ENCODE results near the gene FAM168A. TPM values are rescaled to one million over a fixed set of nuclear protein-coding genes. Genes with fewer than 3 reads are reported as not detected.

FAM168A gene
- total and polyA plus RNA-seq, 9 of the 15 experiments (the other 6 are each of a cell fraction or from before 2014, with no cell fraction given): 0.44 to 7.2 (median 2.9) TPM

DNA sequence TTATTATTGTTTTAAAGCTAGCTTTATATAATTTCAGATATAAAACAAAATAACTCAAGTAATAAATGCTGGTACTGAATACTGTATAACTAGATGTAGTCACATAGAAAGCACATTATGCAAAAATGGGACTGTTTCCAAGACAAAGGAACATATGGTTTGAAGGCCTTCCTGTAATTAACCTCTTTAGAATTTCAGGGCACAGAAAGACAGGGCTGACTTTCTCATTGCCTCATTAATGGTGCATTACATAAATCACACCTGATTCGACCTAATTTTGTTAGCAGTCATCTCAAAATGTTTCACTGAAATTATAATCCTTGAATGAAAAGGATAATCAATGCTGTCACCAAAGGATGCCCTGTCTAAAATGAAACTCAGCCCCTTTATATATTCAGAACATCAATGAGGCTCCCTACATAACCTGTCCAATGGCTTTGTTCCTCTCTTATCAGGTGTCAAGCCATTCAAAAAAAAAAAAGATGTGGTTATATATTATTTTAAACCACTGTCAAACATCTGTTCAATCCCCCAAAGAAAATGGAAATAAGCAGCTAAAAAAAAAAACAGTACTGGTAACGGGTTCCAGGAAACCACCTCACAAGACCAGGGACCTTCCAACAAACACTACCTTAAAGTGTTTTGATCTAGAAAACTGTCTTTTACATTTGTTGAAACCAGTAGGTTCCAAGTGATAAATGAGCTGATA lies 77.4 kb downstream of the FAM168A start:
- in situ Hi-C loops (cut with MboI): loop anchor here (10.0 kb wide), 1 partner anchor 584 kb away; no protein-coding TSS in a partner anchor
- no peaks in the 10 kb centered on the region; a peak in 2 of 5 replicates for H3K27me3 ChIP-seq (ENCODE audit: control insufficient read depth in 2 of 2, insufficient read depth in 2 of 2, low read length in 2 of 2)
- no peak overlapping the region for H3K9ac ChIP-seq (ENCODE audit: insufficient read depth in 1 of 2, low read depth in 2 of 2, low read length in 2 of 2)
- TF ChIP-seq, protein P1, sequence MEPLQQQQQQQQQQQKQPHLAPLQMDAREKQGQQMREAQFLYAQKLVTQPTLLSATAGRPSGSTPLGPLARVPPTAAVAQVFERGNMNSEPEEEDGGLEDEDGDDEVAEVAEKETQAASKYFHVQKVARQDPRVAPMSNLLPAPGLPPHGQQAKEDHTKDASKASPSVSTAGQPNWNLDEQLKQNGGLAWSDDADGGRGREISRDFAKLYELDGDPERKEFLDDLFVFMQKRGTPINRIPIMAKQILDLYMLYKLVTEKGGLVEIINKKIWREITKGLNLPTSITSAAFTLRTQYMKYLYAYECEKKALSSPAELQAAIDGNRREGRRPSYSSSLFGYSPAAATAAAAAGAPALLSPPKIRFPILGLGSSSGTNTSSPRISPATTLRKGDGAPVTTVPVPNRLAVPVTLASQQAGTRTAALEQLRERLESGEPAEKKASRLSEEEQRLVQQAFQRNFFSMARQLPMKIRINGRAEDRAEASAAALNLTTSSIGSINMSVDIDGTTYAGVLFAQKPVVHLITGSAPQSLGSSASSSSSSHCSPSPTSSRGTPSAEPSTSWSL (CRISPR knock-in tag; IDR thresholded peaks at IDR 0.05; ENCODE audit: borderline replicate concordance): no peak
- TF ChIP-seq NEUROD1 (IDR thresholded peaks at IDR 0.05; ENCODE audit: borderline replicate concordance, low read depth, low read length, partially characterized antibody) (no peak), FOXA1 (IDR thresholded peaks at IDR 0.05; ENCODE audit: borderline replicate concordance) (no peak), COPS2 (conservative IDR thresholded peaks at IDR 0.05) (no peak), PCBP1 (IDR thresholded peaks at IDR 0.05; ENCODE audit: low read depth, low read length, poor library complexity, severe bottlenecking) (no peak), ASH1L (IDR thresholded peaks at IDR 0.05; ENCODE audit: borderline replicate concordance, low read depth, partially characterized antibody) (no peak), CCAR2 (IDR thresholded peaks at IDR 0.05; ENCODE audit: low read depth, low read length) (no peak), TFE3 (CRISPR knock-in tag; IDR thresholded peaks at IDR 0.05) (no peak), ILF3 (IDR thresholded peaks at IDR 0.05; ENCODE audit: borderline replicate concordance) (no peak), NR3C1 (CRISPR knock-in tag; IDR thresholded peaks at IDR 0.05) (no peak), CREB3 (tag; conservative IDR thresholded peaks at IDR 0.05; ENCODE audit: low read depth) (no peak), POLR2AphosphoS5 (IDR thresholded peaks at IDR 0.05; ENCODE audit: control insufficient read depth, insufficient read depth, low read depth, low read length) (no peak)
- FAIRE-seq (no peak), ATAC-seq (no peak), DNase-seq (ENCODE audit: extremely low read depth in 1 of 4, low spot score in 3 of 4) (no peak)
- no peaks in the 10 kb centered on the region for H3K79me2 ChIP-seq (ENCODE audit: control insufficient read depth, insufficient read depth, low read length)
- no peaks in the 10 kb centered on the region for H3K9me1 ChIP-seq (ENCODE audit: control insufficient read depth, insufficient read depth, low read length)
- intact Hi-C loops (cut with micrococcal nuclease): no loop called here
- no peaks in the 10 kb centered on the region for H3K9me3 ChIP-seq (replicated peaks; ENCODE audit: control insufficient read depth, insufficient read depth, low read depth, low read length)
- H3K27ac ChIP-seq (ENCODE audit: extremely low read depth, low read depth, low read length): no peak overlapping the region
- no TSS peak for BruUV-seq (replicated peaks)
- H3K4me2 ChIP-seq (ENCODE audit: insufficient read depth, low read length): no peak overlapping the region
- POLR2A ChIA-PET: no interaction called here
- CTCF ChIA-PET (ENCODE audit: low intra/inter-chr PET ratio): no interaction called here
- H3K4me3 ChIP-seq: no peak overlapping the region
- H3K4me1 ChIP-seq (replicated peaks in 1 of 2; ENCODE audit: control insufficient read depth in 2 of 2, insufficient read depth in 2 of 2, low read length in 2 of 2): no peaks in the 10 kb centered on the region
- WGBS (ENCODE audit: insufficient coverage, low coverage, missing lambda C conversion rate): 13% methylated on average over 2 of the region's 2 CpGs
- no peaks in the 10 kb centered on the region for H4K20me1 ChIP-seq (replicated peaks; ENCODE audit: control insufficient read depth, insufficient read depth, low read length)
- no peak overlapping the region for H2AFZ ChIP-seq (ENCODE audit: low read depth, low read length)
- H3K36me3 ChIP-seq (ENCODE audit: control insufficient read depth, insufficient read depth, low read length): no peaks in the 10 kb centered on the region
